ENCODE results near the gene HES2. TPM values are rescaled to one million over a fixed set of nuclear protein-coding genes. Genes with fewer than 3 reads are reported as not detected.

HES2 gene
- total and polyA plus RNA-seq, 4 experiments from 2014 or later, result not detected

GRCh38 chr1:6424619-6425593 is 5.2 kb upstream of the HES2 start, which contains the start of gene ESPN:
TSS of gene ESPN (plus strand) at chr1:6424776. CDS start at chr1:6424956, 180 bp downstream.
- H3K9me3 Mint-ChIP-seq, result no peaks in the 10 kb centered on the region
- CTCF ChIA-PET (ENCODE audit: partially characterized antibody), result interaction anchor here (0.9 to 2.7 kb wide), 4 partner anchors 13 to 65 kb away, joined by 3 to 16 read pairs (median 3); no protein-coding TSS in a partner anchor
- Histone ChIP-seq H3K9me3 (ENCODE audit: control insufficient read depth in 1 of 2, low read length in 2 of 2) (no peaks in the 10 kb centered on the region), H3K4me1 (ENCODE audit: insufficient read depth, low read length) (peaks cover 31% of the 10 kb centered on the region), H3K27ac (ENCODE audit: low read depth, low read length) (no peak within 1 kb of the TSS), H3K27me3 (ENCODE audit: insufficient read depth, low read length) (peaks cover 31% of the 10 kb centered on the region), H3K36me3 (ENCODE audit: insufficient read depth, low read length) (no peaks in the 10 kb centered on the region), H3K4me3 (ENCODE audit: low read length in 2 of 2) (peak within 1 kb of the TSS in 1 of 2 donors; percentile 38)
- intact Hi-C loops (cut with micrococcal nuclease), result no loop called here
- H3K27me3 Mint-ChIP-seq, result peaks cover 19 to 21% of the 10 kb centered on the region in 2 donors
- H3K27ac Mint-ChIP-seq, result no peak within 1 kb of the TSS
- POLR2A ChIA-PET (ENCODE audit: partially characterized antibody), result interaction anchor here (1.8 kb wide), 1 partner anchor 35 kb away, joined by 7 read pairs; no protein-coding TSS in a partner anchor
- peak within 1 kb of the TSS; percentile 53 to 76 (median 68) for H3K4me3 Mint-ChIP-seq
- no peak for DNase-seq
- peaks cover 4 to 35% (median 18%) of the 10 kb centered on the region in 4 donors for H3K4me1 Mint-ChIP-seq
- no peaks in the 10 kb centered on the region for H3K36me3 Mint-ChIP-seq

- Mint-ChIP-seq H3K27me3 (peaks cover 20 to 22% of the 10 kb centered on the region in 2 donors), H3K4me1 (peaks cover 5 to 35% (median 18%) of the 10 kb centered on the region in 4 donors), H3K4me3 (peak overlapping the region; percentile 48 to 76 (median 68)), H3K9me3 (no peaks in the 10 kb centered on the region), H3K36me3 (no peaks in the 10 kb centered on the region), H3K27ac (no peak overlapping the region)
- Histone ChIP-seq H3K27ac (ENCODE audit: low read depth, low read length) (no peak overlapping the region), H3K4me1 (ENCODE audit: insufficient read depth, low read length) (peaks cover 31% of the 10 kb centered on the region), H3K27me3 (ENCODE audit: insufficient read depth, low read length) (peaks cover 31% of the 10 kb centered on the region), H3K36me3 (ENCODE audit: insufficient read depth, low read length) (no peaks in the 10 kb centered on the region), H3K9me3 (ENCODE audit: control insufficient read depth in 1 of 2, low read length in 2 of 2) (no peaks in the 10 kb centered on the region), H3K4me3 (ENCODE audit: low read length in 2 of 2) (peak overlapping the region in 1 of 2 donors; percentile 38)
- DNase-seq, result no peak
- POLR2A ChIA-PET (ENCODE audit: partially characterized antibody), result interaction anchor here (0.9 to 2.8 kb wide), 4 partner anchors 14 to 179 kb away, joined by 4 to 16 read pairs (median 6); no protein-coding TSS in a partner anchor
- intact Hi-C loops (cut with micrococcal nuclease), result loop anchor here (1.0 kb wide), 5 partner anchors 14 to 222 kb away; partner anchors contain the start of gene NOL9
- CTCF ChIA-PET (ENCODE audit: partially characterized antibody), result interaction anchor here (0.9 to 5.6 kb wide), 21 partner anchors 8 to 222 kb away, joined by 3 to 88 read pairs (median 4); partner anchors contain the start of gene PLEKHG5
These were observed 4.4 kb upstream of the HES2 start for GRCh38 chr1:6424000-6424565.

DNA sequence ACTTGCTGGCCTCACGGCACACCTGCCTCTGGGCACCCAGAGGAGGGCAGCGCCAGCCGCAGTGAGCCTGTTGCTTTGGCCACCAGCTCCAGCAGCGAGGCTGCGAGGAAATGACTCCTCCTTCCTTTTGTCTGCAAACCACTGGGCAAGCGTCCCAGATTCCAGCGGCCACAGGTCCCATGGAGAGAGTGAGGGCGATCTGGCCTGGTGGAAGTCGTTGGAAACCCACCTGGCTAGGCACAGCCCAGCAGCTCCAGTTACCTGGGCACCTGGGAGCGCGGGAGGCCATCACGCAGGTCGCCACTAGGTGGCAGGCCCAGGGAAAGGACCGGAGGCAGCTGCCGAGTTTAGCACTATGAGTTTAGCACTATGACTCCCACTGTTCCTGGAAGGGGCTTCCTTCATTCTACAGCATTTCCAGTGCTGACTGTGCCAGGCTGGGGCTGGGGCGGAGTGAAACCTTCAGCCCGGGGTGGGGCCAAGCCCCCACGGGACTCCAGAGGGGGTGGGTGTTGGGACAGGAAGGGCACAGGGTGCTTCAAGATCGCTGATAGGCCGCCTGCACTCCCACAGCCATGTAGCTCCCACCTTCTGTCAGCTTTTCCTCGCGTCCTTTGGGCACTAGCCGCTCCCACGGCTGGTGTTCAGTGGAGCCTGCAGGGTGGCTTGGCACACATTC is 3.7 kb upstream of the HES2 start:
- Mint-ChIP-seq H3K27me3 (peaks cover 22 to 24% of the 10 kb centered on the region in 2 donors), H3K27ac (no peak overlapping the region), H3K9me3 (no peaks in the 10 kb centered on the region), H3K36me3 (no peaks in the 10 kb centered on the region), H3K4me1 (peaks cover 6 to 35% (median 19%) of the 10 kb centered on the region in 4 donors), H3K4me3 (peak overlapping the region; percentile 46 to 76 (median 68))
- Histone ChIP-seq H3K27me3 (ENCODE audit: insufficient read depth, low read length) (peaks cover 37% of the 10 kb centered on the region), H3K36me3 (ENCODE audit: insufficient read depth, low read length) (no peaks in the 10 kb centered on the region), H3K9me3 (ENCODE audit: control insufficient read depth in 1 of 2, low read length in 2 of 2) (no peaks in the 10 kb centered on the region), H3K4me3 (ENCODE audit: low read length in 2 of 2) (peak overlapping the region in 1 of 2 donors; percentile 38), H3K27ac (ENCODE audit: low read depth, low read length) (no peak overlapping the region), H3K4me1 (ENCODE audit: insufficient read depth, low read length) (peaks cover 35% of the 10 kb centered on the region)
- intact Hi-C loops (cut with micrococcal nuclease), result loop anchor here (1.0 kb wide), 5 partner anchors 15 to 223 kb away; partner anchors contain the start of gene NOL9
- POLR2A ChIA-PET (ENCODE audit: partially characterized antibody), result interaction anchor here (0.7 to 2.8 kb wide), 6 partner anchors 14 to 179 kb away, joined by 3 to 16 read pairs (median 5); partner anchors contain the start of gene KLHL21
- DNase-seq, result peak; percentile 64 to 74 (median 69)
- CTCF ChIA-PET (ENCODE audit: partially characterized antibody), result interaction anchor here (0.7 to 5.6 kb wide), 25 partner anchors 8 to 223 kb away, joined by 3 to 88 read pairs (median 4); partner anchors contain the start of gene PLEKHG5

- Mint-ChIP-seq H3K4me3 (peak overlapping the region in 1 of 8 donors; percentile 72), H3K27ac (peak overlapping the region in 1 of 7 donors; percentile 21), H3K9me3 (no peaks in the 10 kb centered on the region), H3K27me3 (peaks cover 35 to 38% of the 10 kb centered on the region in 2 donors), H3K36me3 (no peaks in the 10 kb centered on the region), H3K4me1 (peaks cover 6 to 31% (median 19%) of the 10 kb centered on the region in 4 donors)
- Histone ChIP-seq H3K27ac (ENCODE audit: low read depth, low read length) (no peak overlapping the region), H3K9me3 (ENCODE audit: control insufficient read depth in 1 of 2, low read length in 2 of 2) (no peaks in the 10 kb centered on the region), H3K36me3 (ENCODE audit: insufficient read depth, low read length) (no peaks in the 10 kb centered on the region), H3K27me3 (ENCODE audit: insufficient read depth, low read length) (peaks cover 58% of the 10 kb centered on the region), H3K4me3 (ENCODE audit: low read length in 2 of 2) (no peak overlapping the region), H3K4me1 (ENCODE audit: insufficient read depth, low read length) (peaks cover 36% of the 10 kb centered on the region)
- CTCF ChIA-PET (ENCODE audit: partially characterized antibody), result interaction anchor here (0.8 to 5.6 kb wide), 11 partner anchors 9 to 225 kb away, joined by 3 to 88 read pairs (median 4); partner anchors contain the start of gene PLEKHG5
- intact Hi-C loops (cut with micrococcal nuclease), result no loop called here
- no peak for DNase-seq
- POLR2A ChIA-PET (ENCODE audit: partially characterized antibody), result interaction anchor here (0.8 to 2.8 kb wide), 3 partner anchors 39 to 181 kb away, joined by 3 to 16 read pairs (median 3); no protein-coding TSS in a partner anchor
These were observed 1.5 kb upstream of the HES2 start for GRCh38 chr1:6421266-6421665.

DNA sequence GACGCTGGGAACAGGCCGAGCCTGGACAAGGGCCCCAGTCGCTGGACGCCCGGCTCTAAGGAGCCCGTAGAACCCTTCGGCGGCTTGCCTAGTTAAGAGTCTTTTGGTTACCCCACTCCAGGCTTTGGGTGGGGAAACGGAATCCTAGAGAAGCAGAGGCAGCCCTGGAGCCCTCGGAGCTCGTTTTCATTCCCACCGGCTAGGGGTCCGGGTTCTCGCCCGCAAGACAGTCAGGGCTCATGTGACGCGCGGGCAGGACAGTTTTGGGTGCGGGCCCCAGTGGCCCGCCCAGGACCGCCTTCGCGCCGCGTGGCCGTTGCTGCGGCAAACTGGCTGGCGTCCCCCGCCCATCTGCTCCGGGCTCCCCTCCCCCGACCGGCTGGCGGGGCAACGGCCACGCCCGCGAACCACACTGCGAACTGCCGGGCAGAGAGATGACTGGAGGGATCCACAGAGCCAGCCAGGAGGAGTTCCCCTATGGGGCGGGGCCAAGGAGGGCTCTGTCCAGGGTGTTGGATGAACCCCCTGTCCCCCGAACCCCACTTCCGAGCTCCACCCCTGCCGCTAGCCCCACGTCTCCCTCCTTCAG is 829 bp upstream of the HES2 start:
- intact Hi-C loops (cut with micrococcal nuclease), result no loop called here
- no peaks in the 10 kb centered on the region for H3K36me3 Mint-ChIP-seq
- DNase-seq, result no peak
- Histone ChIP-seq H3K4me3 (ENCODE audit: low read length in 2 of 2) (no peak overlapping the region), H3K27ac (ENCODE audit: low read depth, low read length) (no peak overlapping the region), H3K36me3 (ENCODE audit: insufficient read depth, low read length) (no peaks in the 10 kb centered on the region), H3K4me1 (ENCODE audit: insufficient read depth, low read length) (peaks cover 36% of the 10 kb centered on the region), H3K27me3 (ENCODE audit: insufficient read depth, low read length) (peaks cover 61% of the 10 kb centered on the region), H3K9me3 (ENCODE audit: control insufficient read depth in 1 of 2, low read length in 2 of 2) (no peaks in the 10 kb centered on the region)
- no peak overlapping the region for H3K27ac Mint-ChIP-seq
- ChIA-PET CTCF (ENCODE audit: partially characterized antibody) (interaction anchor here (1.0 to 5.6 kb wide), 8 partner anchors 8 to 72 kb away, joined by 3 to 88 read pairs (median 6); partner anchors contain the start of gene PLEKHG5), POLR2A (ENCODE audit: partially characterized antibody) (interaction anchor here (0.7 to 1.4 kb wide), 3 partner anchors 18 to 72 kb away, joined by 3 to 4 read pairs (median 3); no protein-coding TSS in a partner anchor)
- peaks cover 7 to 28% (median 17%) of the 10 kb centered on the region in 4 donors for H3K4me1 Mint-ChIP-seq
- peaks cover 42 to 45% of the 10 kb centered on the region in 2 donors for H3K27me3 Mint-ChIP-seq
- H3K4me3 Mint-ChIP-seq, result peak overlapping the region in 4 of 8 donors; percentile 27 to 72 (median 44)
- H3K9me3 Mint-ChIP-seq, result no peaks in the 10 kb centered on the region

DNA sequence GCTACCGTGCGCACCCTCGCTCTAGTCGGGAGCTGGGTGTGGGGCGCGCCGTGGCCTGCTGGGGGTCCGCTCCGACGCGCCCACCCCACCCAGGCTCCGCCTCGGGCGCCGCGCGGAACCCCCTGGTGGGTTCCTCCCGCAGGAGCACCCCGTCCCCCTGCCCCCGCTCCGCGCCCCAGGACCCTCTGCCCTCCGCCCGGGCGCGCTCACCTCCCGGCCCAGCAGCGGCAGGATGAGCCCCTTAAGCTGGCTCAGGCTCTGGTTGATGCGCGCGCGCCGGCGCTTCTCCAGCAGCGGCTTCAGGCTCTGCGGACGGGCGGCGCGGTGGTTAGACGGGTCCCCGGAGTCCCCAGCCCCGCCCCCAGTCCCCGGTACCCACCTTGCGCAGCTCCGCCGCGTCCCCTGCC is 319 bp downstream of the HES2 start:
- H3K4me3 ChIP-seq (ENCODE audit: low read length in 2 of 2), result no peak overlapping the region
- CTCF ChIA-PET (ENCODE audit: partially characterized antibody), result interaction anchor here (1.2 to 5.6 kb wide), 2 partner anchors 18 to 71 kb away, joined by 3 to 88 read pairs; no protein-coding TSS in a partner anchor
- H3K27me3 ChIP-seq (ENCODE audit: insufficient read depth, low read length), result peaks cover 67% of the 10 kb centered on the region
- intact Hi-C loops (cut with micrococcal nuclease), result no loop called here
- DNase-seq, result no peak
- peaks cover 7 to 30% (median 18%) of the 10 kb centered on the region in 4 donors for H3K4me1 Mint-ChIP-seq
- no peaks in the 10 kb centered on the region for H3K36me3 Mint-ChIP-seq
- peaks cover 53 to 56% of the 10 kb centered on the region in 2 donors for H3K27me3 Mint-ChIP-seq
- H3K36me3 ChIP-seq (ENCODE audit: insufficient read depth, low read length), result no peaks in the 10 kb centered on the region
- no peak overlapping the region for H3K27ac Mint-ChIP-seq
- H3K4me3 Mint-ChIP-seq, result peak overlapping the region in 2 of 8 donors; percentile 41 to 59
- no peak overlapping the region for H3K27ac ChIP-seq (ENCODE audit: low read depth, low read length)
- H3K9me3 ChIP-seq (ENCODE audit: control insufficient read depth in 1 of 2, low read length in 2 of 2), result no peaks in the 10 kb centered on the region
- H3K9me3 Mint-ChIP-seq, result no peaks in the 10 kb centered on the region
- H3K4me1 ChIP-seq (ENCODE audit: insufficient read depth, low read length), result peaks cover 33% of the 10 kb centered on the region
- POLR2A ChIA-PET (ENCODE audit: partially characterized antibody), result interaction anchor here (0.7 to 1.4 kb wide), 2 partner anchors 19 to 41 kb away, joined by 3 to 4 read pairs; no protein-coding TSS in a partner anchor

All from CD4-positive, alpha-beta memory T cell (primary cell).